ENCODE data around the gene NEUROD6. TPM values are rescaled to one million over a fixed set of nuclear protein-coding genes. Genes with fewer than 3 reads are reported as not detected.

NEUROD6 gene
- total RNA-seq, 2 experiments from 2014 or later, result not detected

- no peak for TF ChIP-seq CTCF (conservative IDR thresholded peaks at IDR 0.05; ENCODE audit: low read length)
- TF ChIP-seq EZH2phosphoT487 (IDR thresholded peaks at IDR 0.05; ENCODE audit: borderline replicate concordance, low read depth, low read length), result no peak
- BruUV-seq (replicated peaks), result no TSS peak
Observed at GRCh38 chr7:31358467-31358866, 17.9 kb upstream of the NEUROD6 start.

GRCh38 chr7:31345421-31345820 is 4.9 kb upstream of the NEUROD6 start:
- Histone ChIP-seq H4K20me1 (ENCODE audit: insufficient read depth, low read length) (no peaks in the 10 kb centered on the region), H3K4me3 (ENCODE audit: low read depth, low read length, poor library complexity, severe bottlenecking) (no peak overlapping the region), H2AFZ (ENCODE audit: low read length) (no peak overlapping the region), H3K27ac (ENCODE audit: low read depth, low read length, poor library complexity, severe bottlenecking) (no peak overlapping the region), H3K79me2 (ENCODE audit: insufficient read depth, low read depth, low read length) (no peaks in the 10 kb centered on the region), H3K36me3 (ENCODE audit: insufficient read depth, low read length) (no peaks in the 10 kb centered on the region), H3K4me2 (ENCODE audit: low read length) (no peak overlapping the region), H3K9me2 (ENCODE audit: insufficient read depth, low read length) (no peaks in the 10 kb centered on the region), H3K4me1 (ENCODE audit: insufficient read depth, low read length, poor library complexity, severe bottlenecking) (no peaks in the 10 kb centered on the region), H3K9me3 (ENCODE audit: low read length) (no peaks in the 10 kb centered on the region)
- intact Hi-C loops (cut with micrococcal nuclease; ENCODE audit: unreplicated experiment), result no loop called here
- no peak for TF ChIP-seq CTCF (conservative IDR thresholded peaks at IDR 0.05; ENCODE audit: low read length)
- TF ChIP-seq EZH2phosphoT487 (IDR thresholded peaks at IDR 0.05; ENCODE audit: borderline replicate concordance, low read depth, low read length), result no peak
- CTCF ChIA-PET (ENCODE audit: unreplicated experiment), result no interaction called here
- POLR2A ChIA-PET, result no interaction called here
- BruUV-seq (replicated peaks), result no TSS peak
- no peak for DNase-seq (ENCODE audit: low spot score)

More at GRCh38 chr7:31358467-31358866, 17.9 kb upstream of the NEUROD6 start:
- no peaks in the 10 kb centered on the region for H4K20me1 ChIP-seq (ENCODE audit: insufficient read depth, low read length)
- H3K27ac ChIP-seq (ENCODE audit: low read depth, low read length, poor library complexity, severe bottlenecking), result no peak overlapping the region
- DNase-seq (ENCODE audit: low spot score), result no peak
- H3K36me3 ChIP-seq (ENCODE audit: insufficient read depth, low read length), result no peaks in the 10 kb centered on the region
- H3K9me3 ChIP-seq (ENCODE audit: low read length), result no peaks in the 10 kb centered on the region
- no peaks in the 10 kb centered on the region for H3K79me2 ChIP-seq (ENCODE audit: insufficient read depth, low read depth, low read length)
- ChIA-PET POLR2A (no interaction called here), CTCF (ENCODE audit: unreplicated experiment) (no interaction called here)
- H3K9me2 ChIP-seq (ENCODE audit: insufficient read depth, low read length), result no peaks in the 10 kb centered on the region
- no peaks in the 10 kb centered on the region for H3K4me1 ChIP-seq (ENCODE audit: insufficient read depth, low read length, poor library complexity, severe bottlenecking)
- H3K4me3 ChIP-seq (ENCODE audit: low read depth, low read length, poor library complexity, severe bottlenecking), result no peak overlapping the region
- intact Hi-C loops (cut with micrococcal nuclease; ENCODE audit: unreplicated experiment), result no loop called here
- H2AFZ ChIP-seq (ENCODE audit: low read length), result no peak overlapping the region
- no peak overlapping the region for H3K4me2 ChIP-seq (ENCODE audit: low read length)

- Histone ChIP-seq H3K4me2 (ENCODE audit: low read length) (no peak overlapping the region), H3K36me3 (ENCODE audit: insufficient read depth, low read length) (no peaks in the 10 kb centered on the region), H3K27ac (ENCODE audit: low read depth, low read length, poor library complexity, severe bottlenecking) (no peak overlapping the region), H2AFZ (ENCODE audit: low read length) (no peak overlapping the region), H3K4me3 (ENCODE audit: low read depth, low read length, poor library complexity, severe bottlenecking) (no peak overlapping the region), H3K4me1 (ENCODE audit: insufficient read depth, low read length, poor library complexity, severe bottlenecking) (no peaks in the 10 kb centered on the region), H4K20me1 (ENCODE audit: insufficient read depth, low read length) (no peaks in the 10 kb centered on the region), H3K9me2 (ENCODE audit: insufficient read depth, low read length) (no peaks in the 10 kb centered on the region), H3K9me3 (ENCODE audit: low read length) (no peaks in the 10 kb centered on the region), H3K79me2 (ENCODE audit: insufficient read depth, low read depth, low read length) (no peaks in the 10 kb centered on the region)
- no peak for DNase-seq (ENCODE audit: low spot score)
- POLR2A ChIA-PET, result no interaction called here
- BruUV-seq (replicated peaks), result no TSS peak
- intact Hi-C loops (cut with micrococcal nuclease; ENCODE audit: unreplicated experiment), result no loop called here
- CTCF ChIA-PET (ENCODE audit: unreplicated experiment), result no interaction called here
- TF ChIP-seq CTCF (conservative IDR thresholded peaks at IDR 0.05; ENCODE audit: low read length), result no peak
- no peak for TF ChIP-seq EZH2phosphoT487 (IDR thresholded peaks at IDR 0.05; ENCODE audit: borderline replicate concordance, low read depth, low read length)
Observed at GRCh38 chr7:31343516-31344305, 3.2 kb upstream of the NEUROD6 start.
